K562 (cell line): ENCODE data around the gene MFAP5. TPM values are rescaled to one million over a fixed set of nuclear protein-coding genes. Genes with fewer than 3 reads are reported as not detected.

Experiments used
- ATAC-seq: fragments of 200-7000 bp; cut with Tn5 transposase; 3 replicates; pipeline ENCODE4 v1.9.1; 2020; ENCODE audit warnings: moderate library complexity
- BruUV-seq: library from RNA; stranded (reverse); fragments of 400-500 nt; replicated peaks from 2 replicates; lab custom pipeline; 2021; lab: Mats Ljungman, UMichigan
- CTCF ChIA-PET: fragments of 300-600 bp; formaldehyde crosslinking; extraction: SDS; loops from one replicate; lab custom pipeline; 2021; ENCODE audit warnings: low intra/inter-chr PET ratio; lab: Yijun Ruan, JAX
- POLR2A ChIA-PET: fragments of 300-600, 350-650 bp; sonication (Branson Sonifier 250); formaldehyde crosslinking; extraction: SDS; loops from one replicate; lab custom pipeline; 2021; ENCODE audit warnings: antibody characterized with exemption, inconsistent platforms; lab: Yijun Ruan, JAX
- DNase-seq, 4 experiments: peaks; one replicate each; pipeline versions ENCODE4 v3.0.0 to v3.0.0-alpha.2; 2011 to 2018; ENCODE audit warnings: low spot score in 3 of 4, mixed read lengths in 3 of 4; ENCODE audit errors: extremely low read depth in 1 of 4
- FAIRE-seq: peaks from 2 replicates; lab custom pipeline; 2011; peaks lifted over from hg19 to GRCh38; lab: Jason Lieb, UNC
- H2AFZ ChIP-seq: 2 replicates; pipeline ENCODE4 v1.6.0; 2011; ENCODE audit warnings: low read depth, low read length, control low read depth, inconsistent platforms
- H3K27ac ChIP-seq: fragments of 200-600 bp; 3 replicates; pipeline ENCODE4 v1.8.0; 2011; ENCODE audit warnings: low read depth, mild to moderate bottlenecking, control low read depth, inconsistent platforms, low read length, moderate library complexity, mixed read lengths; ENCODE audit errors: extremely low read depth
- H3K27me3 ChIP-seq, 2 experiments: fragments of 300-600 bp in 1 of 2; 2 replicates in 1 of 2; 3 replicates in 1 of 2; pipeline versions ENCODE4 v1.6.0 to v1.8.0; 2011; ENCODE audit warnings: inconsistent platforms in 2 of 2, low read length in 2 of 2, mild to moderate bottlenecking in 1 of 2, mixed read lengths in 1 of 2, moderate library complexity in 1 of 2; ENCODE audit not compliant: control insufficient read depth in 2 of 2, insufficient read depth in 2 of 2
- H3K36me3 ChIP-seq: fragments of 300-600 bp; 3 replicates; pipeline ENCODE4 v1.8.0; 2011; ENCODE audit warnings: mild to moderate bottlenecking, low read length, inconsistent platforms; ENCODE audit not compliant: control insufficient read depth, insufficient read depth
- H3K4me1 ChIP-seq, 2 experiments: fragments of 200-600 bp in 1 of 2; replicated peaks in 1 of 2; 2 replicates in 1 of 2; 3 replicates in 1 of 2; pipeline versions ENCODE4 v1.5.1 to v1.8.0; 2011; ENCODE audit warnings: inconsistent platforms in 2 of 2, low read length in 2 of 2, mild to moderate bottlenecking in 1 of 2, mixed read lengths in 1 of 2, moderate library complexity in 1 of 2; ENCODE audit not compliant: control insufficient read depth in 2 of 2, insufficient read depth in 2 of 2
- H3K4me2 ChIP-seq: 2 replicates; pipeline ENCODE4 v1.6.1; 2011; ENCODE audit warnings: low read length, control low read depth, inconsistent platforms, mixed read lengths; ENCODE audit not compliant: insufficient read depth
- H3K4me3 ChIP-seq: fragments of 200-600 bp; sonication (generic), shearing (Covaris generic); 2 replicates; pipeline ENCODE4 v1.5.1; 2016; ENCODE audit warnings: control low read depth, inconsistent platforms
- H3K79me2 ChIP-seq: fragments of 200-600 bp; 3 replicates; pipeline ENCODE4 v1.8.0; 2011; ENCODE audit warnings: low read length, inconsistent platforms; ENCODE audit not compliant: control insufficient read depth, insufficient read depth
- H3K9ac ChIP-seq, 2 experiments: 2 replicates each; pipeline versions ENCODE4 v1.6.0 to v1.6.1; 2011; ENCODE audit warnings: low read depth in 2 of 2, low read length in 2 of 2, control low read depth in 1 of 2, inconsistent platforms in 1 of 2, mild to moderate bottlenecking in 1 of 2, mixed read lengths in 1 of 2; ENCODE audit not compliant: insufficient read depth in 1 of 2
- H3K9me1 ChIP-seq: one replicate; pipeline ENCODE4 v1.6.0; 2011; ENCODE audit warnings: inconsistent platforms, mild to moderate bottlenecking, low read length, moderate library complexity; ENCODE audit not compliant: control insufficient read depth, insufficient read depth
- H3K9me3 ChIP-seq: replicated peaks from 2 replicates; pipeline ENCODE4 v1.5.1; 2011; ENCODE audit warnings: low read depth, low read length, inconsistent platforms; ENCODE audit not compliant: control insufficient read depth, insufficient read depth
- H4K20me1 ChIP-seq: replicated peaks from 2 replicates; pipeline ENCODE4 v1.6.1; 2011; ENCODE audit warnings: low read length, inconsistent platforms, mixed read lengths; ENCODE audit not compliant: control insufficient read depth, insufficient read depth
- CREB3 ChIP-seq: fragments of 450-650 bp; conservative IDR thresholded peaks from 2 replicates; pipeline ENCODE4 v1.6.1; 2016; ENCODE audit warnings: missing genetic modification characterization, low read depth, mild to moderate bottlenecking, missing compliant biosample characterization, moderate library complexity
- HNRNPLL ChIP-seq: fragments of 200-400 bp; formaldehyde crosslinking; IDR thresholded peaks from 2 replicates; pipeline ENCODE4 v1.6.1; 2017; ENCODE audit warnings: low read length, low read depth, mild to moderate bottlenecking; ENCODE audit not compliant: poor library complexity, severe bottlenecking
- NCOA4 ChIP-seq: fragments of 450-650 bp; IDR thresholded peaks from 2 replicates; pipeline ENCODE4 v1.6.1; 2018; ENCODE audit warnings: mild to moderate bottlenecking; ENCODE audit not compliant: partially characterized antibody
- NELFE ChIP-seq: IDR thresholded peaks from 2 replicates; pipeline ENCODE4 v1.6.1; 2011; ENCODE audit warnings: mild to moderate bottlenecking; ENCODE audit not compliant: insufficient read depth, insufficient read length
- SMARCC2 ChIP-seq: fragments of 450-650 bp; IDR thresholded peaks from 2 replicates; pipeline ENCODE4 v1.6.1; 2017; ENCODE audit warnings: antibody characterized with exemption, moderate library complexity, mild to moderate bottlenecking, low read depth
- ZFX ChIP-seq: sonication (generic); formaldehyde crosslinking; IDR thresholded peaks from 2 replicates; pipeline ENCODE4 v1.8.0; 2022; ENCODE audit warnings: mild to moderate bottlenecking, missing genetic modification reagents, moderate library complexity
- WGBS: fragments of 100-300 bp; shearing (Covaris generic); methylation state at CpG from one replicate; pipeline ENCODE4 v1.1.6; 2016; ENCODE audit warnings: low coverage, mixed read lengths; ENCODE audit not compliant: insufficient coverage; ENCODE audit errors: missing lambda C conversion rate; 5-methylcytosine and 5-hydroxymethylcytosine counted together
- in situ Hi-C: fragments of 300-500 bp; cut with MboI; formaldehyde crosslinking; loops from 4 replicates; pipeline ENCODE4 v1.15.0; 2018; ENCODE audit warnings: inconsistent platforms, mixed read lengths
- intact Hi-C: fragments of 100-400 bp; cut with micrococcal nuclease; formaldehyde crosslinking; loops from 2 replicates; pipeline ENCODE4 v1.14.2; 2022
- polyA plus RNA-seq, 8 experiments: library from polyadenylated mRNA; depleted of rRNA in 4 of 8; stranded (reverse) in 5 of 8; unstranded in 3 of 8; fragments of >200 nt; fragmentation: Nextera tagmentation in 2 of 8; fragmentation: Illumina TruSeq in 1 of 8; extraction: Ambion mirVana in 2 of 8; extraction: Trizol in 1 of 8; gene quantifications; 2 replicates each; pipeline versions ENCODE4 v1.2.1 to v1.2.3, GENCODE V29; 2011 to 2014; ENCODE audit warnings: inconsistent platforms in 1 of 8, missing spikeins in 1 of 8
- total RNA-seq, 7 experiments: library from RNA; depleted of rRNA in 6 of 7; stranded (reverse); fragments of >200 nt in 6 of 7; fragmentation: Illumina TruSeq in 2 of 7; extraction: Trizol in 2 of 7; gene quantifications; 2 replicates each; pipeline versions ENCODE4 v1.2.1 to v1.2.3, GENCODE V29; 2011 to 2021; ENCODE audit warnings: low replicate concordance in 1 of 7
- TF ChIP-seq, protein P1 (sequence below): fragments of 450-650 bp; IDR thresholded peaks from 2 replicates; pipeline ENCODE4 v1.6.1; 2014; ENCODE audit warnings: low read depth, mild to moderate bottlenecking, moderate library complexity, borderline replicate concordance

The MFAP5 gene
- total and polyA plus RNA-seq, 9 of the 15 experiments (the other 6 are each of a cell fraction or from before 2014, with no cell fraction given): not detected

DNA sequence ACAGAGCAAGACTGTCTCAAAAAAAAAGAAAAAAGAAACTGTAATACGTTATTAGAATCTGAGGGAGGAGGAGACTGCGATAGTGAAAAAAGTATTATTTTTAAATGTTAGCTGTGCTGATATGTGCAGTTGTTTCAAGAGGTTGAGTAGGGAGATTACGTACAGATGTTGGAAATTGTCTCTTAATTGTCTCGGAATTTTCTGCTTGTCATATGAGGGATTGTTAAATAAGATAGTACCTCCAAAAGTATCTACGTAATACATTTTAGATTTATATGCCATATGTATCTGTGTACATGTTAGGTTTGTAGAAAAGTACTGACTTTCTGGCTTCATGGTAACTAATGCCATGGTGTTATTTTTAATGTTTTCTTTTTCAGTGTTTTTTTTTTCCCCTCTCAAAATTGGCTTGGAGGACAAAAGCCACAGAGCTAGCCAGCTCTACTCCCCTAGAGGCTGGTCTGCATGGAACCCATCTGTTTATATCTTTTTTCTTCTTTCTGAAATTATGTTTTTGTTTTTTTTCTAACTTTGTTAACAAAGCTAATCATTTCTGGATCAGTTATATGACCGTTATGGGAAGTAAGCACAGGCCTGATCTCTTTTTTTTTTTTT is 38.5 kb upstream of the MFAP5 start:
- Histone ChIP-seq H3K4me2 (no peak overlapping the region), H2AFZ (no peak overlapping the region), H3K4me1 (peaks cover 8 to 10% of the 10 kb centered on the region in 2 experiments; a peak in 4 of 5 replicates), H4K20me1 (no peaks in the 10 kb centered on the region), H3K9ac (no peak overlapping the region), H3K27me3 (no peaks in the 10 kb centered on the region), H3K9me1 (no peaks in the 10 kb centered on the region), H3K9me3 (no peaks in the 10 kb centered on the region), H3K27ac (no peak overlapping the region), H3K79me2 (peaks cover 65% of the 10 kb centered on the region), H3K4me3 (no peak overlapping the region), H3K36me3 (peaks cover 13% of the 10 kb centered on the region; the same call in 2 of the 3 replicates)
- DNase-seq (no peak), FAIRE-seq (no peak), ATAC-seq (no peak)
- POLR2A ChIA-PET: interaction anchor here (0.6 kb wide), 1 partner anchor 32 kb away, joined by 3 read pairs; no protein-coding TSS in a partner anchor
- 73% methylated on average over 5 of the region's 6 CpGs for WGBS
- in situ Hi-C loops (no loop called here), intact Hi-C loops (no loop called here)
- no TSS peak for BruUV-seq
- TF ChIP-seq NCOA4 (no peak), NELFE (no peak), CREB3 (tag) (no peak), ZFX (no peak), HNRNPLL (no peak), SMARCC2 (no peak)
- TF ChIP-seq, protein P1, sequence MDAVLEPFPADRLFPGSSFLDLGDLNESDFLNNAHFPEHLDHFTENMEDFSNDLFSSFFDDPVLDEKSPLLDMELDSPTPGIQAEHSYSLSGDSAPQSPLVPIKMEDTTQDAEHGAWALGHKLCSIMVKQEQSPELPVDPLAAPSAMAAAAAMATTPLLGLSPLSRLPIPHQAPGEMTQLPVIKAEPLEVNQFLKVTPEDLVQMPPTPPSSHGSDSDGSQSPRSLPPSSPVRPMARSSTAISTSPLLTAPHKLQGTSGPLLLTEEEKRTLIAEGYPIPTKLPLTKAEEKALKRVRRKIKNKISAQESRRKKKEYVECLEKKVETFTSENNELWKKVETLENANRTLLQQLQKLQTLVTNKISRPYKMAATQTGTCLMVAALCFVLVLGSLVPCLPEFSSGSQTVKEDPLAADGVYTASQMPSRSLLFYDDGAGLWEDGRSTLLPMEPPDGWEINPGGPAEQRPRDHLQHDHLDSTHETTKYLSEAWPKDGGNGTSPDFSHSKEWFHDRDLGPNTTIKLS: no peak
- CTCF ChIA-PET: no interaction called here
